ENCODE data around the gene CIAPIN1. TPM values are rescaled to one million over a fixed set of nuclear protein-coding genes. Genes with fewer than 3 reads are reported as not detected.
"Not testable (repeated sequence)": the region's sequence is repeated elsewhere in the genome, so short reads cannot be mapped to it uniquely, and the experiment has no call there.

Gene CIAPIN1
- total and polyA plus RNA-seq, 7 donors: 31.8 to 78.3 (median 59.7) TPM

DNA sequence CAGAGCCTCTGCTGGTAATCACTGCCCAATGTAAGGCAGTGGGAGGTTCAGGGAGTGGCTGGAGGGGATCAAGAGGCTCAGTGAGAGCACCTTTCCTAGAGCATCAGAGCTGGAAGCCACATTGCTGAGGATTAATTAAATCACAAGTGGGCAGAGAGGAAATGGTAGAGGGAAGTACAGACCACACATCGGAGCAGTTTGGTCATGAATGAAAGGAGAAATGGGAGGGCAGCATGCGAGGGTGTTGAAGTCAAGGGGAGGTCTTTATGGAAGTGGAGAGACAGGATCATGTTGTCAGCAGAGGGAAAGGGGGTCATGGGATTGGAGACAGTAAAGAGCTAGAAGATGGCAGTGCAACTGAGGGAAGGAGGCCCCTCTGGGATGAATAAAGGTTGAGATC, 40.3 kb downstream of the CIAPIN1 start:
- intact Hi-C loops (cut with DNase I): no loop called here
- no peaks in the 10 kb centered on the region for H3K36me3 ChIP-seq (ENCODE audit: insufficient read depth in 1 of 2, low read depth in 1 of 2)
- no peaks in the 10 kb centered on the region for H3K9me3 ChIP-seq
- no peaks in the 10 kb centered on the region for H3K4me1 ChIP-seq
- H3K4me3 ChIP-seq: no peak overlapping the region
- WGBS, 3 donors: 56 to 62% (median 62%) methylated on average over 2 of the region's 2 CpGs
- no peak for ATAC-seq
- H3K27me3 ChIP-seq (ENCODE audit: insufficient read depth in 3 of 3, low read length in 2 of 3): peaks cover 0 to 9% (median 0%) of the 10 kb centered on the region in 3 donors
- no peak overlapping the region for H3K27ac ChIP-seq
- no peak for DNase-seq
- TF ChIP-seq, protein P1, sequence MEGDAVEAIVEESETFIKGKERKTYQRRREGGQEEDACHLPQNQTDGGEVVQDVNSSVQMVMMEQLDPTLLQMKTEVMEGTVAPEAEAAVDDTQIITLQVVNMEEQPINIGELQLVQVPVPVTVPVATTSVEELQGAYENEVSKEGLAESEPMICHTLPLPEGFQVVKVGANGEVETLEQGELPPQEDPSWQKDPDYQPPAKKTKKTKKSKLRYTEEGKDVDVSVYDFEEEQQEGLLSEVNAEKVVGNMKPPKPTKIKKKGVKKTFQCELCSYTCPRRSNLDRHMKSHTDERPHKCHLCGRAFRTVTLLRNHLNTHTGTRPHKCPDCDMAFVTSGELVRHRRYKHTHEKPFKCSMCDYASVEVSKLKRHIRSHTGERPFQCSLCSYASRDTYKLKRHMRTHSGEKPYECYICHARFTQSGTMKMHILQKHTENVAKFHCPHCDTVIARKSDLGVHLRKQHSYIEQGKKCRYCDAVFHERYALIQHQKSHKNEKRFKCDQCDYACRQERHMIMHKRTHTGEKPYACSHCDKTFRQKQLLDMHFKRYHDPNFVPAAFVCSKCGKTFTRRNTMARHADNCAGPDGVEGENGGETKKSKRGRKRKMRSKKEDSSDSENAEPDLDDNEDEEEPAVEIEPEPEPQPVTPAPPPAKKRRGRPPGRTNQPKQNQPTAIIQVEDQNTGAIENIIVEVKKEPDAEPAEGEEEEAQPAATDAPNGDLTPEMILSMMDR (IDR thresholded peaks at IDR 0.05): no peak

DNA sequence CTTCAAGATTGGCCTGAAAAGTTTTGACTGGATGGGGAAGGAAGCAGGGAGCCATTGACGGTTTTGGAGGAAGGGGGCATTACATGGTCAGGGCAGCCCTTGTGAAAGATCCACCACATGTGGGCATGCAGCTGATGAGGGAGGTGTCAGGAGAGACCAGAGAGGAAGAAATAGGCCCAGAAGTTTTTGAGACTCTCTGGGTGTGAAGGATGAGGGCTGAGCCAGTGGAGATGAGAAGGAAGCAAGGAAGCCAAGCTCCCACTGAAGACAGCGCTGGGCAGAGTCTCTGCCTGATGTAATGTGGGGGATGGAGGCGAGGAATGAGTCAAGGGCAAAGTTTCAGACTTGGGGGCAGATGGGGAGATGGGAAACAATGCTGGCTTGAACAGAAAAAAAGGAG, 42.1 kb downstream of the CIAPIN1 start:
- no peak for DNase-seq
- no peak overlapping the region for H3K4me3 ChIP-seq
- no peaks in the 10 kb centered on the region for H3K4me1 ChIP-seq
- WGBS, 3 donors: 50 to 76% (median 73%) methylated on average over 3 of the region's 3 CpGs
- H3K27ac ChIP-seq: no peak overlapping the region
- ATAC-seq: no peak
- H3K36me3 ChIP-seq (ENCODE audit: insufficient read depth in 1 of 2, low read depth in 1 of 2): no peaks in the 10 kb centered on the region
- H3K9me3 ChIP-seq: no peaks in the 10 kb centered on the region
- TF ChIP-seq, protein P1 (IDR thresholded peaks at IDR 0.05): no peak
- peaks cover 0 to 4% (median 0%) of the 10 kb centered on the region in 3 donors for H3K27me3 ChIP-seq (ENCODE audit: insufficient read depth in 3 of 3, low read length in 2 of 3)
- intact Hi-C loops (cut with DNase I): no loop called here

DNA sequence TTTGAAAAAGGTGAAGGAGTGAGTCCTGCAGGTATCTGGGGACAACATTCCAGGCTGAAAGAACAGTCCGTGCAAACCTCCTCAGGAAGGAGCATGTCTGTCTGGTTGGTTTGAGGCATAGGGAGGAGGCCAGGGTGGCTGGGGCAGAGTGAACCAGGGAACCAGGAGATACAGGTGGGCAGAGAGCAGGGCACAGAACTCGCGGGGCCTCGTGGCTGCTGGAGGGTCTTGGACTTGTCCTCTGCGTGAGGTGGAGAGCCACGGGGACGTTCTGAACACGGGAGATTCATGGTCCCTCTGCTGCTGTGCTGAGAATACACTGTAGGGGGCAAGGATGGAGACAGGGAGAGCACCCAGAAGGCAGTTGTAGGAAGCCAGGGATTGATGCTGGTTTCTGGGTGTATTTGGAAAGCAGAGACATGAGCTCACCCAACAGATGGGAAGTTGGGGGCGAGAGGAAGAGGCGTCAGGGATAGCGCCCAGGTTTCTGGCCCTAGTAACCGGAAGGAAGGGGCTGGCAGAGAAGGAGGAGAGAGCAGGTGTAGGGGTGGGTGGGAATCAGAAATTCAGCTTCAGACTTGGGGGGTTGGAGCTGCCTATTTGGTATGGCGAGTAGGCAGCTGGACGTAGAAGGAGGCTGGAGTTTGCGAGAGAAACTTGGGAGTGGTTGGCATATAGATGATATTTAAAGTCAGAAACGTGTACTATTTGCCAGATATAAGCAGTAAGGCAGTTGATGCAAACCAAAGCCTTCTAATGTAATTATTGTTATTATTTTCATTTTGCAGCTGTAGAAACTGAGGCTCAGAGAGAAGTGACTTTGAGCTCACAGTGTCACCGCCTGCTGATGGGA, 43.0 kb downstream of the CIAPIN1 start, which contains the start of gene CCL17:
TSS of gene CCL17 (plus strand) at position 803 of the 853 bp plus-strand sequence. CDS start 9,166 bp downstream, outside the sequence.
- H3K36me3 ChIP-seq (ENCODE audit: insufficient read depth in 1 of 2, low read depth in 1 of 2): no peaks in the 10 kb centered on the region
- no peak within 1 kb of the TSS for H3K27ac ChIP-seq
- H3K4me1 ChIP-seq: no peaks in the 10 kb centered on the region
- DNase-seq: no peak
- no peak for ATAC-seq
- peaks cover 0 to 4% (median 0%) of the 10 kb centered on the region in 3 donors for H3K27me3 ChIP-seq (ENCODE audit: insufficient read depth in 3 of 3, low read length in 2 of 3)
- TF ChIP-seq, protein P1 (IDR thresholded peaks at IDR 0.05): no peak
- no peaks in the 10 kb centered on the region for H3K9me3 ChIP-seq
- intact Hi-C loops (cut with DNase I): no loop called here
- H3K4me3 ChIP-seq: no peak within 1 kb of the TSS
- 50 to 59% (median 52%) methylated on average over 17 of the region's 17 CpGs for WGBS, 3 donors

DNA sequence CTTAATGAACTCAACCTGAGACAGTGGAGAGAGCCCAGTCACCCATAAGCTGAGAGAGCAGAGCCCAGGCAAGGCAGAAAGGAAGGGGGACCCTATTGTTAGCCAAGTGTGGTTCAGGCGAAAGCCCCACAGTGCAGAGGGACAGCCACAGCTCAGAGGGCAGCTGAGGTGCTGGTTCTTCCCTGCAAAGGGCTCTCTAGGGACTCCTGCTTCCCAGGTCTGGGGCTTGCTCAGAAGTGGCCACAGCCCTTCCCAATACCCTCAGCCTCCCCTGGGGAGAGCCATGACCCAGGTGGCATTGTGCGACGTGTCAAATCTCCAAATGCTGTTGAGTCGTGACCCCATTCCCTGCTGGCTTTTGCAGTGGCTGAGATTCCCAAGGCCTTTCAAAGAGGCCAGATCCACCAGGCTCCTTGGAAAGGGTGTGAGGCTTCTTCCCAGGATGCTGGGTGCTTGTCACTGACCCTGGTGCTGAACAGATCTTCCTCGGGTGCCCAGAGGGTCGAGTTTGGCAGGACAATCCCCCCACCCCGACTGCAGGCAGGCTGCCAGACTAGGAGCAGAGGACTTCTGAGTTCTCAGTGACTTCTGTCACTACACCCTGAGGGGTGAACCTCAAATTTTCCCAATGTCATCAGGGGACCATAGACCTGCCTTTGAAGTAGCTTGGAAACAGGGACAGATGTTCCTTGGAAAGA, 45.1 kb downstream of the CIAPIN1 start:
- DNase-seq (peak in 1 of 2 donors; percentile 34), ATAC-seq (no peak)
- TF ChIP-seq, protein P1 (IDR thresholded peaks at IDR 0.05): no peak
- Histone ChIP-seq H3K36me3 (ENCODE audit: insufficient read depth in 1 of 2, low read depth in 1 of 2) (no peaks in the 10 kb centered on the region), H3K9me3 (no peaks in the 10 kb centered on the region), H3K27ac (no peak overlapping the region), H3K4me3 (no peak overlapping the region), H3K27me3 (ENCODE audit: insufficient read depth in 3 of 3, low read length in 2 of 3) (no peaks in the 10 kb centered on the region), H3K4me1 (no peaks in the 10 kb centered on the region)
- intact Hi-C loops (cut with DNase I): no loop called here
- WGBS, 3 donors: 43 to 48% (median 47%) methylated on average over 7 of the region's 7 CpGs

DNA sequence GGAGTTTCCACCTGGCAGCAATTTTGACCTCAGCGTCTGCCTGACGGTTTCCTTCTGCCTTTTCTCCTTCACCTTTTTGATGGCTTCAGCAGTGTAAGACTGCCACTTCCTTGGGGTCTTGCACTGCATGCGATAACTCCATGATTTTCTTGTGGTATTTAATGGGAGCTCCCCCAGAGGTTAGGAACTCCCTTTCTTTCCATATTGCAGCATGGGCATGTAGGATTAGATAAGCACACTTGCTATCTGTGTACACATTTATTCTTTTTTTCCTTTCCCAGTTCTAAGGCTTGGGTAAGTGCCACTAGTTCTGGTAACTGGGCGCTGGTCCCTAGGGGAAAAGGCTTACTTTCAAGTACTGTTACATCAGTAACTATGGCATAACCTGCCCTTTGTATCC, 49.7 kb downstream of the CIAPIN1 start:
- H3K27ac ChIP-seq; H3K4me1 ChIP-seq; H3K4me3 ChIP-seq; H3K36me3 ChIP-seq (ENCODE audit: insufficient read depth in 1 of 2, low read depth in 1 of 2); ATAC-seq; H3K9me3 ChIP-seq; intact Hi-C loops (cut with DNase I); H3K27me3 ChIP-seq (ENCODE audit: insufficient read depth in 3 of 3, low read length in 2 of 3): not testable (repeated sequence)
- 76 to 86% (median 82%) methylated on average over 4 of the region's 4 CpGs for WGBS, 3 donors
- peak in 1 of 2 donors; percentile 15 for DNase-seq

All from psoas muscle (tissue), 8 donors.